GM12892 (cell line): ENCODE data around the gene ADAMTS16.

Experiments
- POLR2A ChIP-seq: IDR thresholded peaks from 2 replicates; pipeline ENCODE4 v1.6.1; 2011; ENCODE audit warnings: low read depth, low read length, control low read depth
- POLR2AphosphoS5 ChIP-seq: IDR thresholded peaks from 2 replicates; pipeline ENCODE4 v1.6.1; 2011; ENCODE audit warnings: low read depth, low read length, control low read depth
- TAF1 ChIP-seq: IDR thresholded peaks from 2 replicates; pipeline ENCODE4 v1.6.1; 2011; ENCODE audit warnings: low read depth, mild to moderate bottlenecking, control low read depth, low read length, borderline replicate concordance

GRCh38 chr5:5198135-5198534 lies 58.0 kb downstream of the ADAMTS16 start:
- TF ChIP-seq POLR2AphosphoS5, result no peak
- no peak for TF ChIP-seq POLR2A
- no peak for TF ChIP-seq TAF1
